Upper lobe of left lung (tissue), 6 donors: Measurements from ENCODE around the gene PPP3CA. TPM values are rescaled to one million over a fixed set of nuclear protein-coding genes. Genes with fewer than 3 reads are reported as not detected.
A peak's percentile ranks its signal among the peaks of the same experiment; 100 is the strongest.

Experiments used
- ATAC-seq, 2 donors: fragments of 200-7000 bp; cut with Tn5 transposase; one replicate each; pipeline ENCODE4 v1.9.1; 2022; ENCODE audit warnings: mild to moderate bottlenecking in 2 of 2, moderate library complexity in 2 of 2; ENCODE audit not compliant: low FRiP score in 2 of 2
- DNase-seq, 2 donors: peaks; one replicate each; pipeline ENCODE4 v3.0.0-alpha.2; 2019 to 2020
- H3K27ac ChIP-seq, 4 donors: fragments of 200-600 bp; sonication (generic); one replicate each; pipeline ENCODE4 v1.5.1; 2016 to 2019
- H3K27me3 ChIP-seq, 4 donors: fragments of 200-600 bp; sonication (generic); one replicate each; pipeline ENCODE4 v1.5.1; 2017 to 2019
- H3K36me3 ChIP-seq, 4 donors: fragments of 200-600 bp; sonication (generic); one replicate each; pipeline ENCODE4 v1.5.1; 2016 to 2019
- H3K4me1 ChIP-seq, 4 donors: fragments of 200-600 bp; sonication (generic); one replicate each; pipeline ENCODE4 v1.5.1; 2018 to 2019
- H3K4me3 ChIP-seq, 4 donors: fragments of 200-600 bp; sonication (generic); one replicate each; pipeline ENCODE4 v1.5.1; 2017 to 2019; ENCODE audit warnings: mild to moderate bottlenecking in 2 of 4, moderate library complexity in 1 of 4
- H3K9me3 ChIP-seq, 4 donors: fragments of 200-600 bp; sonication (generic); one replicate each; pipeline ENCODE4 v1.5.1; 2018 to 2019
- CTCF ChIP-seq, 6 experiments: fragments of 450-650 bp in 4 of 6; fragments of 200-600 bp in 2 of 6; sonication (generic) in 2 of 6; IDR thresholded peaks; one replicate each; pipeline ENCODE4 v1.5.1; 2016 to 2019; ENCODE audit warnings: antibody characterized with exemption in 6 of 6
- EP300 ChIP-seq, 4 donors: sonication (generic); formaldehyde crosslinking; IDR thresholded peaks; one replicate each; pipeline ENCODE4 v1.5.1; 2017; ENCODE audit warnings: antibody characterized with exemption in 4 of 4, control low read depth in 2 of 4
- POLR2A ChIP-seq, 4 donors: fragments of 450-650 bp; IDR thresholded peaks; one replicate each; pipeline ENCODE4 v1.5.1; 2016 to 2017; ENCODE audit warnings: antibody characterized with exemption in 4 of 4, mild to moderate bottlenecking in 2 of 4
- POLR2AphosphoS5 ChIP-seq, 2 donors: sonication (generic); formaldehyde crosslinking; IDR thresholded peaks; one replicate each; pipeline ENCODE4 v1.5.1; 2017; ENCODE audit warnings: antibody characterized with exemption in 2 of 2
- WGBS, 2 donors: methylation state at CpG; one replicate each; pipeline ENCODE4 v1.1.5; 2017 to 2018; 5-methylcytosine and 5-hydroxymethylcytosine counted together
- total RNA-seq, 6 donors: library from RNA; depleted of rRNA in 4 of 6; stranded (reverse); fragments of >200 nt in 4 of 6; gene quantifications; one replicate each; pipeline versions ENCODE4 v1.1.0 to v1.2.1, GENCODE V29; 2016 to 2021
- donor health status: DM: no; HTN: no; CAD: no; lungs with moderate emphysema.
- donor health status: DM: no; HTN: yes; CAD: no; lungs with severe emphysema.

The PPP3CA gene
- total RNA-seq, 6 donors from 2014 or later: 28.3 to 62.0 (median 50.0) TPM

GRCh38 chr4:101244349-101244748 lies 103.0 kb downstream of the PPP3CA start:
- no peak overlapping the region for H3K4me3 ChIP-seq
- TF ChIP-seq POLR2AphosphoS5 (IDR thresholded peaks at IDR 0.05): no peak
- TF ChIP-seq CTCF (IDR thresholded peaks at IDR 0.05): no peak
- TF ChIP-seq EP300 (IDR thresholded peaks at IDR 0.05): no peak
- no peak for TF ChIP-seq POLR2A (IDR thresholded peaks at IDR 0.05)
- H3K4me1 ChIP-seq: peaks cover 0 to 3% (median 2%) of the 10 kb centered on the region in 4 donors
- no peak for ATAC-seq
- no peaks in the 10 kb centered on the region for H3K9me3 ChIP-seq
- no peaks in the 10 kb centered on the region for H3K27me3 ChIP-seq
- no peaks in the 10 kb centered on the region for H3K36me3 ChIP-seq
- no peak overlapping the region for H3K27ac ChIP-seq
- WGBS, 2 donors: 94 to 99% methylated on average over 5 of the region's 5 CpGs
- DNase-seq: no peak

GRCh38 chr4:101242441-101242840 lies 104.9 kb downstream of the PPP3CA start:
- TF ChIP-seq POLR2A (IDR thresholded peaks at IDR 0.05) (no peak), POLR2AphosphoS5 (IDR thresholded peaks at IDR 0.05) (no peak), CTCF (IDR thresholded peaks at IDR 0.05) (no peak), EP300 (IDR thresholded peaks at IDR 0.05) (no peak)
- no peak for ATAC-seq
- H3K27me3 ChIP-seq: no peaks in the 10 kb centered on the region
- no peaks in the 10 kb centered on the region for H3K9me3 ChIP-seq
- no peak for DNase-seq
- no peak overlapping the region for H3K4me3 ChIP-seq
- H3K36me3 ChIP-seq: no peaks in the 10 kb centered on the region
- peaks cover 5 to 20% (median 16%) of the 10 kb centered on the region in 4 donors for H3K4me1 ChIP-seq
- 96 to 97% methylated on average over 1 of the region's 1 CpG for WGBS, 2 donors
- H3K27ac ChIP-seq: no peak overlapping the region

GRCh38 chr4:101240099-101240498 lies 107.2 kb downstream of the PPP3CA start:
- no peak for ATAC-seq
- no peaks in the 10 kb centered on the region for H3K36me3 ChIP-seq
- no peak overlapping the region for H3K4me3 ChIP-seq
- no peak for TF ChIP-seq EP300 (IDR thresholded peaks at IDR 0.05)
- no peak for TF ChIP-seq POLR2A (IDR thresholded peaks at IDR 0.05)
- TF ChIP-seq POLR2AphosphoS5 (IDR thresholded peaks at IDR 0.05): no peak
- no peak for TF ChIP-seq CTCF (IDR thresholded peaks at IDR 0.05)
- peaks cover 8 to 22% (median 16%) of the 10 kb centered on the region in 4 donors for H3K4me1 ChIP-seq
- 85 to 90% methylated on average over 3 of the region's 3 CpGs for WGBS, 2 donors
- no peak overlapping the region for H3K27ac ChIP-seq
- H3K9me3 ChIP-seq: no peaks in the 10 kb centered on the region
- no peaks in the 10 kb centered on the region for H3K27me3 ChIP-seq
- DNase-seq: no peak

GRCh38 chr4:101239665-101240064 lies 107.7 kb downstream of the PPP3CA start:
- WGBS, 2 donors: 58 to 91% methylated on average over 1 of the region's 1 CpG
- Histone ChIP-seq H3K4me3 (no peak overlapping the region), H3K4me1 (peaks cover 8 to 22% (median 16%) of the 10 kb centered on the region in 4 donors), H3K27ac (no peak overlapping the region), H3K36me3 (no peaks in the 10 kb centered on the region), H3K27me3 (no peaks in the 10 kb centered on the region), H3K9me3 (no peaks in the 10 kb centered on the region)
- DNase-seq: no peak
- no peak for TF ChIP-seq POLR2AphosphoS5 (IDR thresholded peaks at IDR 0.05)
- no peak for TF ChIP-seq CTCF (IDR thresholded peaks at IDR 0.05)
- TF ChIP-seq POLR2A (IDR thresholded peaks at IDR 0.05): no peak
- TF ChIP-seq EP300 (IDR thresholded peaks at IDR 0.05): no peak
- no peak for ATAC-seq

- WGBS, 2 donors: 43 to 52% methylated on average over 3 of the region's 3 CpGs
These were observed 108.6 kb downstream of the PPP3CA start for GRCh38 chr4:101238706-101239105.

More at GRCh38 chr4:101238706-101239105, 108.6 kb downstream of the PPP3CA start:
- DNase-seq (no peak), ATAC-seq (peak in 1 of 2 donors; percentile 68)
- Histone ChIP-seq H3K36me3 (no peaks in the 10 kb centered on the region), H3K4me1 (peaks cover 8 to 22% (median 16%) of the 10 kb centered on the region in 4 donors), H3K9me3 (no peaks in the 10 kb centered on the region), H3K27me3 (no peaks in the 10 kb centered on the region), H3K27ac (peak overlapping the region in 1 of 4 donors; percentile 32), H3K4me3 (no peak overlapping the region)
- TF ChIP-seq EP300 (IDR thresholded peaks at IDR 0.05) (peak in 2 of 4 donors; percentile 18 to 29), POLR2A (IDR thresholded peaks at IDR 0.05) (no peak)
